Tibial artery (tissue), 4 donors: ENCODE results near the gene HOXB3.

Experiments used
- DNase-seq, 2 donors: peaks; one replicate each; pipeline ENCODE4 v3.0.0-alpha.2; 2019
- H3K27ac ChIP-seq, 2 donors: fragments of 200-600 bp; sonication (generic) in 1 of 2; 1 replicate in 1 of 2; 2 replicates in 1 of 2; pipeline ENCODE4 v1.5.1; 2018 to 2019; ENCODE audit warnings: mild to moderate bottlenecking in 1 of 2
- H3K27me3 ChIP-seq, 2 donors: fragments of 200-600 bp; sonication (generic) in 1 of 2; one replicate each; pipeline versions ENCODE4 v1.5.1 to v1.6.0; 2016 to 2019
- H3K36me3 ChIP-seq, 3 donors: fragments of 200-600 bp; sonication (generic) in 2 of 3; one replicate each; pipeline ENCODE4 v1.5.1; 2016 to 2019; ENCODE audit warnings: mild to moderate bottlenecking in 2 of 3
- H3K4me1 ChIP-seq, 4 donors: fragments of 200-600 bp; sonication (generic) in 2 of 4; 1 replicate in 3 of 4; 2 replicates in 1 of 4; pipeline ENCODE4 v1.5.1; 2016 to 2019
- H3K4me3 ChIP-seq, 2 donors: fragments of 200-600 bp; sonication (generic) in 1 of 2; 1 replicate in 1 of 2; 2 replicates in 1 of 2; pipeline ENCODE4 v1.5.1; 2018 to 2019; ENCODE audit warnings: mild to moderate bottlenecking in 2 of 2
- H3K9me3 ChIP-seq, 3 donors: fragments of 200-600 bp; sonication (generic) in 1 of 3; one replicate each; pipeline ENCODE4 v1.5.1; 2016 to 2019
- CTCF ChIP-seq, 2 experiments: fragments of 200-600 bp in 1 of 2; fragments of 450-650 bp in 1 of 2; IDR thresholded peaks; one replicate each; pipeline ENCODE4 v1.5.1; 2017 to 2019; ENCODE audit warnings: antibody characterized with exemption in 2 of 2, mild to moderate bottlenecking in 1 of 2, moderate library complexity in 1 of 2
- intact Hi-C: fragments of 100-400 bp; cut with DNase I; formaldehyde crosslinking; loops from one replicate; pipeline ENCODE4 v1.15.0; 2023; ENCODE audit warnings: low total_unique reads

The HOXB3 gene

GRCh38 chr17:48597778-48598631 lies 8.0 kb upstream of the HOXB3 start:
- Histone ChIP-seq H3K4me3 (peak overlapping the region; percentile 39 to 50), H3K36me3 (no peaks in the 10 kb centered on the region), H3K27ac (no peak overlapping the region), H3K4me1 (peaks cover 0 to 44% (median 27%) of the 10 kb centered on the region in 4 donors), H3K27me3 (peaks cover 0 to 97% of the 10 kb centered on the region in 2 donors), H3K9me3 (no peaks in the 10 kb centered on the region)
- no peak for TF ChIP-seq CTCF (IDR thresholded peaks at IDR 0.05)
- intact Hi-C loops, result no loop called here
- peak in 1 of 2 donors; percentile 56 for DNase-seq

- H3K9me3 ChIP-seq, result no peaks in the 10 kb centered on the region
- peaks cover 0 to 97% of the 10 kb centered on the region in 2 donors for H3K27me3 ChIP-seq
- no peak for TF ChIP-seq CTCF (IDR thresholded peaks at IDR 0.05)
- intact Hi-C loops, result no loop called here
- H3K4me1 ChIP-seq, result peaks cover 0 to 45% (median 27%) of the 10 kb centered on the region in 4 donors
- H3K4me3 ChIP-seq, result peak overlapping the region; percentile 39 to 50
- no peaks in the 10 kb centered on the region for H3K36me3 ChIP-seq
- no peak overlapping the region for H3K27ac ChIP-seq
- DNase-seq, result no peak
Measured at GRCh38 chr17:48597528-48597777, 7.4 kb upstream of the HOXB3 start.

GRCh38 chr17:48596735-48597527 lies 6.9 kb upstream of the HOXB3 start:
- H3K4me3 ChIP-seq, result peak overlapping the region; percentile 39 to 50
- H3K27ac ChIP-seq, result no peak overlapping the region
- DNase-seq, result no peak
- TF ChIP-seq CTCF (IDR thresholded peaks at IDR 0.05), result no peak
- peaks cover 0 to 97% of the 10 kb centered on the region in 2 donors for H3K27me3 ChIP-seq
- intact Hi-C loops, result no loop called here
- no peaks in the 10 kb centered on the region for H3K36me3 ChIP-seq
- peaks cover 0 to 40% (median 25%) of the 10 kb centered on the region in 4 donors for H3K4me1 ChIP-seq
- H3K9me3 ChIP-seq, result no peaks in the 10 kb centered on the region

- no peak for DNase-seq
- TF ChIP-seq CTCF (IDR thresholded peaks at IDR 0.05), result no peak
- Histone ChIP-seq H3K27ac (no peak overlapping the region), H3K27me3 (peaks cover 0 to 97% of the 10 kb centered on the region in 2 donors), H3K4me1 (peaks cover 0 to 40% (median 25%) of the 10 kb centered on the region in 4 donors), H3K36me3 (no peaks in the 10 kb centered on the region), H3K9me3 (no peaks in the 10 kb centered on the region), H3K4me3 (peak overlapping the region in 1 of 2 donors; percentile 50)
- intact Hi-C loops, result no loop called here
Measured at GRCh38 chr17:48596000-48596734, 6.1 kb upstream of the HOXB3 start.

- H3K4me1 ChIP-seq, result peaks cover 0 to 40% (median 25%) of the 10 kb centered on the region in 4 donors
- intact Hi-C loops, result no loop called here
- H3K4me3 ChIP-seq, result no peak overlapping the region
- H3K27me3 ChIP-seq, result peaks cover 0 to 97% of the 10 kb centered on the region in 2 donors
- H3K36me3 ChIP-seq, result no peaks in the 10 kb centered on the region
- no peak overlapping the region for H3K27ac ChIP-seq
- H3K9me3 ChIP-seq, result no peaks in the 10 kb centered on the region
- no peak for TF ChIP-seq CTCF (IDR thresholded peaks at IDR 0.05)
- no peak for DNase-seq
Measured at GRCh38 chr17:48595278-48595999, 5.4 kb upstream of the HOXB3 start.
